ENCODE results near the gene SCFD2.

The SCFD2 gene

DNA sequence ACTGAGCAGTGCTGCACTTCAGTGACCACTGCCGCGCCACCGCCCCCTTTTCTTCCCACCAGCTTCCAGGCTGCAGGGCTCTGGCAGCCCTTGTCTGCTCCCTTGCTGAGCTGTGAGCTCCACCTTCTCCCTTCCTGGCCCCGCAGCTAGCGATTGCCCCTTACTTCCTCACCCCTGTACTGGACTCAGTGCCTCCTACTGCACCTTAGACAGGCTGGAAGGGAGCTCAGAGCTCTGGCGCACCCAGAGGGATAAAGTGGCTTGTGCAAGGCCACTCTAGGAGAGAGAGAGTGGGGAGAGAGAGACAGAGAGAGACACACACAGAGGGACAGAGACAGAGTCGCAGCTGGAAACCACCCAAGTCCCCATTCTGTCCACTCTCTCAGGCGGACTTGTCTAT lies 497.7 kb downstream of the SCFD2 start:
- TF ChIP-seq, protein P1, sequence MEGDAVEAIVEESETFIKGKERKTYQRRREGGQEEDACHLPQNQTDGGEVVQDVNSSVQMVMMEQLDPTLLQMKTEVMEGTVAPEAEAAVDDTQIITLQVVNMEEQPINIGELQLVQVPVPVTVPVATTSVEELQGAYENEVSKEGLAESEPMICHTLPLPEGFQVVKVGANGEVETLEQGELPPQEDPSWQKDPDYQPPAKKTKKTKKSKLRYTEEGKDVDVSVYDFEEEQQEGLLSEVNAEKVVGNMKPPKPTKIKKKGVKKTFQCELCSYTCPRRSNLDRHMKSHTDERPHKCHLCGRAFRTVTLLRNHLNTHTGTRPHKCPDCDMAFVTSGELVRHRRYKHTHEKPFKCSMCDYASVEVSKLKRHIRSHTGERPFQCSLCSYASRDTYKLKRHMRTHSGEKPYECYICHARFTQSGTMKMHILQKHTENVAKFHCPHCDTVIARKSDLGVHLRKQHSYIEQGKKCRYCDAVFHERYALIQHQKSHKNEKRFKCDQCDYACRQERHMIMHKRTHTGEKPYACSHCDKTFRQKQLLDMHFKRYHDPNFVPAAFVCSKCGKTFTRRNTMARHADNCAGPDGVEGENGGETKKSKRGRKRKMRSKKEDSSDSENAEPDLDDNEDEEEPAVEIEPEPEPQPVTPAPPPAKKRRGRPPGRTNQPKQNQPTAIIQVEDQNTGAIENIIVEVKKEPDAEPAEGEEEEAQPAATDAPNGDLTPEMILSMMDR (IDR thresholded peaks at IDR 0.05; ENCODE audit: control insufficient read depth, insufficient read depth, low read depth, low read length, missing control alignments) = no peak
- DNase-seq (ENCODE audit: low read depth) = no peak
- no peak overlapping the region for H3K4me3 ChIP-seq (ENCODE audit: control insufficient read depth, low read depth, low read length)

DNA sequence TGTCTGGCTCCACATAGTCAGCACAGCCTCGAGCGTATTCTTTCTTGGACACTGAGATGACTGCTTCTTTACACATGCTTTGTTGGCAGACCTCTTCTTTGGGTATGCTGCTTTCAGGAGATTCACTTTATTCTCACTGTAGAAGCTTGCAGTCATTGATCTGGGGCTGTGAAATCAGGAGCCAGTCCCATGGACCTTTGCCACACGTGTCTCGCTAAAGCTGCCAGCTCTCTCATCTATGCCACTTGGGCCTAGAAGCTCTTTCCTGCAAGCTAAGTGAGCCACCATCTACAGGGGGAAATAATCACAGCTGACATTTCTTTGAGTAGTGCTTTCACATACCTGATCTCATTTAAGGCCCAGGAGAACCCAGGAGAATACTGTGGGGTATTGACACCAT lies 498.7 kb downstream of the SCFD2 start:
- TF ChIP-seq, protein P1 (IDR thresholded peaks at IDR 0.05; ENCODE audit: control insufficient read depth, insufficient read depth, low read depth, low read length, missing control alignments) = no peak
- DNase-seq (ENCODE audit: low read depth) = no peak
- no peak overlapping the region for H3K4me3 ChIP-seq (ENCODE audit: control insufficient read depth, low read depth, low read length)

DNA sequence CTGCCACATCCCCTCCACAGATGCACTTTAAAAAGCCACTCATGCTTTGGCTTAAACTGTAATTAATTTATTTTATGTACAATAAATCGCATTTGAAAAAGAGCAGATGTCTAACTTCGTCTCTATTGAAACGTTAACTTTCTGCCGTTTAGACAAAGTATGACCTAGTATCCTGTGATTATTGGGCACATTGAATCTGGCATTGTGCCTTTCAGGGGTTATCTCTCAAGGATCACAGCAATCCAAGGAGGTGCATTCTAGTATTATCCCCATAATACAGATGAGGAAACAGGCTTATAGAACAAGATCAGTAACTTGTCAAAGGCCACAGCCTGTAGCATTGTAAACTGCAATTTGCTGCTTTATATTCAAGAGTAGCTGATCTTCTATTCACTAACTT lies 499.1 kb downstream of the SCFD2 start:
- no peak overlapping the region for H3K4me3 ChIP-seq (ENCODE audit: control insufficient read depth, low read depth, low read length)
- no peak for DNase-seq (ENCODE audit: low read depth)
- TF ChIP-seq, protein P1 (IDR thresholded peaks at IDR 0.05; ENCODE audit: control insufficient read depth, insufficient read depth, low read depth, low read length, missing control alignments) = no peak

DNA sequence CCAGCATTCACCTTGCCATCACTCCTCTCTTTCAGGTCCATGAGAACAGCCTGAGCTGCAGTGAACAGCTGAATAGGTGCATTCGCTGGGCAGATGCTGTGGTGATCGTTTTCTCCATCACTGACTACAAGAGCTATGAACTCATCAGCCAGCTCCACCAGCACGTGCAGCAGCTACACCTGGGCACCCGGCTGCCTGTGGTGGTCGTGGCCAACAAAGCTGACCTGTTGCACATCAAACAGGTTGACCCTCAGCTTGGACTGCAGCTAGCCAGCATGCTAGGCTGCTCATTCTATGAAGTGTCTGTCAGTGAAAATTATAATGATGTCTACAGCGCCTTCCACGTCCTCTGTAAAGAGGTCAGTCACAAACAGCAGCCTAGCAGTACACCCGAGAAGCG lies 500.6 kb downstream of the SCFD2 start:
- no peak overlapping the region for H3K4me3 ChIP-seq (ENCODE audit: control insufficient read depth, low read depth, low read length)
- no peak for DNase-seq (ENCODE audit: low read depth)
- TF ChIP-seq, protein P1 (IDR thresholded peaks at IDR 0.05; ENCODE audit: control insufficient read depth, insufficient read depth, low read depth, low read length, missing control alignments) = no peak

DNA sequence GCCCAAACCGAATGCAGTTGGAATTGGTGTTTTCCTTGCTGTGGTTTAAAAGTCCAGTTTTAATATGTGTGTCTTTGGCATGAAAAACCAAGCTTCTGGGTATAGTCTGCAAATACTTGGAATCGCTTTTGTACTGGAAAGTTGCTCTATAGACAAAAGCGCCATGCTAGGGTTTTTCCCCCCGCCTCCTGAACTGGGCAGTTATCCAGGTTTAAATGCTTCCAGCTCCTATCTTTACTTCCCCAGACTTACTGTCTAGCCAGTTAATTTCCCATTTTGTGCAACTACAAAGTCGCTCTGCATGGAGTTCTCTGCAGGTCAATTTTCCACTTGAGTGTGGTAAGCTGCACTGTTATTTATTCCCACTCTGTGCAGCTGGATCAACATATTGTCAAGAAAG lies 501.1 kb downstream of the SCFD2 start:
- H3K4me3 ChIP-seq (ENCODE audit: control insufficient read depth, low read depth, low read length) = no peak overlapping the region
- DNase-seq (ENCODE audit: low read depth) = peak; percentile 20
- TF ChIP-seq, protein P1 (IDR thresholded peaks at IDR 0.05; ENCODE audit: control insufficient read depth, insufficient read depth, low read depth, low read length, missing control alignments) = no peak

DNA sequence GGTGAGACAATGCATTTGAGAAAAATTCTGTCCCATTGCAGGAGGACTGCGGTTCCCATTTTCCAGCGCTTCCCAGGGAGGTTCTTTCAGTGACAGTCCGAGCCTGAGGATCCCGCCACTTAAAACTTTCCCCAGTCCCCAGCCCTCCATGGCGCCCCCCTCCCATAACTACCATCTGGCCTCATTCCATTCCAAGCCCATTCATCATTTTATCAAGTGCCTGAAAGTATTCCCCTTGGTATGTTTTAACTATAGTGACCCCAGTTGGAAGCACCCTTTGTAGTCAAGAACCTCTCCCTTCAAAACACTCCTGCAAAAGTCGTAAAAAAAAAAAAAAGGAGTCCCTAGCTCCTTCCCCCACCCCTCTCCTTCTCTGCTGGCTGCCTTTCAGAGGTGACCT lies 502.5 kb downstream of the SCFD2 start:
- H3K4me3 ChIP-seq (ENCODE audit: control insufficient read depth, low read depth, low read length) = no peak overlapping the region
- DNase-seq (ENCODE audit: low read depth) = no peak

More for the DNA sequence above, 502.5 kb downstream of the SCFD2 start:
- TF ChIP-seq, protein P1 (IDR thresholded peaks at IDR 0.05; ENCODE audit: control insufficient read depth, insufficient read depth, low read depth, low read length, missing control alignments) = no peak
